ENCODE data around the gene TRPV4. TPM values are rescaled to one million over a fixed set of nuclear protein-coding genes. Genes with fewer than 3 reads are reported as not detected.

The TRPV4 gene
- polyA plus RNA-seq, 2 donors: 6.7 to 10.7 TPM

DNA sequence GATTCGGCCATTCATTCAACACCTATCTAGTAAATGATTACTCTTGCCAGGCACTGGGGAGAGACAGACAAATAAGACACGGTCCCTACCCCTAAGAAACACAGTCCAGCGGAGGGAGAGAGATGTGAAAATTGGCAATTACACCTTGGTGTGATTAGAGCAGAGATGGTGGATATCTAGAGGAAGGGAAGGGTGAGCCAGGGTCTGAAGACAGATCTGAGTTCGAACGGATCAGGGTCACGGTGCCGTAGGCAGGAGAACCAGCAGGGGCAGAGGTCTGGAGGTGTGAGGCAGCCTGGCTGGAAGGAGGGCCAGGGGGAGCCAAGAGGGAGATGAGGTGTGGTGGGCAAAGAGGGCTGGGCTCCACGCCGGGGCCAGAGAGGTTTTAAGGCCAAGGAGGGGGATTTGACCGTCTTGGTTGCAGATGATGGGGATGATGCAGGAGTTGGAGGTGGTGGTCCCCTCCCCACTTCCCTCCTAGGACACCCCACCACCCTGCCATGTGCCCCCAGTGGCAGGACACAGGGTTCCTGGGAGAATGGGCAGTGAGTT lies 92.4 kb downstream of the TRPV4 start:
- no peak overlapping the region for H3K4me3 ChIP-seq (ENCODE audit: low read depth in 1 of 2, low read length in 2 of 2)
- H3K27ac ChIP-seq (ENCODE audit: low read depth in 2 of 2, low read length in 1 of 2): no peak overlapping the region
- no peaks in the 10 kb centered on the region for H3K36me3 ChIP-seq (ENCODE audit: control insufficient read depth in 2 of 2, insufficient read depth in 2 of 2, low read length in 1 of 2)
- H3K4me1 ChIP-seq (ENCODE audit: control insufficient read depth in 2 of 2, insufficient read depth in 2 of 2, low read length in 1 of 2): no peaks in the 10 kb centered on the region
- H3K9me3 ChIP-seq (ENCODE audit: control insufficient read depth in 2 of 2, insufficient read depth in 1 of 2, low read depth in 1 of 2, low read length in 1 of 2): peaks cover 0 to 3% of the 10 kb centered on the region in 2 donors
- H3K27me3 ChIP-seq (ENCODE audit: control insufficient read depth in 1 of 2, insufficient read depth in 2 of 2, low read length in 2 of 2): no peaks in the 10 kb centered on the region
- WGBS, 2 donors: 84 to 90% methylated on average over 10 of the region's 10 CpGs

DNA sequence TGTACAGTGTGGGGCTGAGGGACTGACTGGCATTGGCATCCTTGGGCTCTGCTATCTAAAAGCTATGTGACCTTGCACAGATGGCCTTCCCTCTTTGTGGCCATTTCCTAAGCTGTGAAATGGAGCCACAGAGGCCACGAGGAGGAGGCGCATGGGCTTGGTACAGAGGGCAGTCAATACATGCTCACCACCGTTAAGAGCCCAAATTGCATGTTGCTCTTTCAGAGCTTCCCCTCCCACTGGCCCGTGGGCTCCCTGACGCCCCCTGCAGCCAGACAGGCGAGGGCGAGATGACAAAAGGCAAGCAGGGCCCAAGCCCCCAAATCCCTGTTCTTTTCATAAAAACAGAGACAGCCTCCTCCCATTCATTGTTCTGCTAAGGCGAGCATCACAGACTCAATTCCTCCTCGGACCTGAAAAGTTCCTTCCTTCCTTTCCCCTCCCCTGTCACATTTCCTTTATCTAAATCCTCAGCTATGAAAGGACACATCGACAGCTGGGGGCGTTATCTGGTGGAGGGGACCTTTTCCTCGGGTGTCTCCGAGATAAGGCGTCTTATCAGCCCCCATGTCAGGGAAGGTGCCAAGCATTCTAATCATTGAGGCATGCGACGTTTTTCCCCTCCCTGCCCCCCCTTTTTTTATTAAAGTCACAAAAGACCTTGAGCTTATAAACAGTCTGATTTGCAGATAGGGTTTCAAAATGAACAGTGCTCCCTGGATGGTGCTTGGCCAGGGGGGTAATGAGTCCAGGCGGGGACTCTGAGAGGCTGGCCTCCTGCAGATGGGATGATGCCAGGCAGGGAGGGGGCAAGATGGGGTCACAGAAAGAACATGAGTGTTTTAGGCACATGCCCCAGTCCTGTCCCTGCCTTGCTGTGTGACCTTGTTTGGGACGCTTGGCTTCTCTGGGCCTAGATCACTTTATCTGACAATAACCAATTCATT lies 93.2 kb downstream of the TRPV4 start:
- no peak overlapping the region for H3K4me3 ChIP-seq (ENCODE audit: low read depth in 1 of 2, low read length in 2 of 2)
- H3K9me3 ChIP-seq (ENCODE audit: control insufficient read depth in 2 of 2, insufficient read depth in 1 of 2, low read depth in 1 of 2, low read length in 1 of 2): peaks cover 0 to 3% of the 10 kb centered on the region in 2 donors
- no peak overlapping the region for H3K27ac ChIP-seq (ENCODE audit: low read depth in 2 of 2, low read length in 1 of 2)
- no peaks in the 10 kb centered on the region for H3K27me3 ChIP-seq (ENCODE audit: control insufficient read depth in 1 of 2, insufficient read depth in 2 of 2, low read length in 2 of 2)
- H3K4me1 ChIP-seq (ENCODE audit: control insufficient read depth in 2 of 2, insufficient read depth in 2 of 2, low read length in 1 of 2): no peaks in the 10 kb centered on the region
- 43 to 50% methylated on average over 18 of the region's 18 CpGs for WGBS, 2 donors
- H3K36me3 ChIP-seq (ENCODE audit: control insufficient read depth in 2 of 2, insufficient read depth in 2 of 2, low read length in 1 of 2): no peaks in the 10 kb centered on the region

DNA sequence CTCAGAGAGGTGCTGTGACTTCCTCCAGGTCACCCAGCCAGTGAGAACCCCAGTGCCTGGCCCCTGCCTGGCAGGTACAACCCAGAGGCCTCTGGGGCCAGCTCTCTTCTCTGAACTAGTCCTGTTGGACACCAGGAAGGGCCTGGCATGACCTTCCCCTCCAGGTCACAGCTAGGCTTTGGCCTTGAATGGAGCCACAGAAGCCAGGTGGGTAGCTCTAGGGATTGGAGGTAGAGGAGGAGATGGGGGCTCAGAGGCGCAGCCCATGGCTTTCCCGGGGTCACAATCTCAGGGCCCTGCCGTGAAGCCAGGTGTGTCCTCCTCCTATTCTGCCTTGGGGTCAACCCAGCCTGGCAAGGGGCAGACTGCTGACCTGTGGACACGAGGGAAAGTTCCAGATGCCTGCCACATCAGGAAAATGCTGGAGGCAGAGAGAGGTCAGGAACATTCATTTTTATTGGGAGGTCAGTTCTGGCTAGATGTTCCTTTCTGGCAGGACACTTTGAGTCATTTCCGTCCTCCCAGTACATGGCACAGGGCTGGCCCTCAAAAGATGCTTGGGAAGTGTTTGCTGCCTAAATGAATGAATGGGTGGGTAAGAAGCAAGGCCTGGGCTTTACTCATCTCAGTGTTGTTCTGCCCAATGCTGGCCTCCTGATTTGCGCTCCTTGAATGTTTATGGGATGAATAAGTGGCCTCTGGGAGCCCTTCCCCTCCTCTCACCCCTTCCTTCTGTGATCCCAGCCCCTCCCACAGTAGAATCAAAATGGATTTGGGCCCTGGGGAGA lies 94.1 kb downstream of the TRPV4 start:
- Histone ChIP-seq H3K4me1 (ENCODE audit: control insufficient read depth in 2 of 2, insufficient read depth in 2 of 2, low read length in 1 of 2) (no peaks in the 10 kb centered on the region), H3K9me3 (ENCODE audit: control insufficient read depth in 2 of 2, insufficient read depth in 1 of 2, low read depth in 1 of 2, low read length in 1 of 2) (peaks cover 0 to 3% of the 10 kb centered on the region in 2 donors), H3K27ac (ENCODE audit: low read depth in 2 of 2, low read length in 1 of 2) (no peak overlapping the region), H3K27me3 (ENCODE audit: control insufficient read depth in 1 of 2, insufficient read depth in 2 of 2, low read length in 2 of 2) (no peaks in the 10 kb centered on the region), H3K4me3 (ENCODE audit: low read depth in 1 of 2, low read length in 2 of 2) (no peak overlapping the region), H3K36me3 (ENCODE audit: control insufficient read depth in 2 of 2, insufficient read depth in 2 of 2, low read length in 1 of 2) (no peaks in the 10 kb centered on the region)
- WGBS, 2 donors: 84 to 88% methylated on average over 6 of the region's 6 CpGs

DNA sequence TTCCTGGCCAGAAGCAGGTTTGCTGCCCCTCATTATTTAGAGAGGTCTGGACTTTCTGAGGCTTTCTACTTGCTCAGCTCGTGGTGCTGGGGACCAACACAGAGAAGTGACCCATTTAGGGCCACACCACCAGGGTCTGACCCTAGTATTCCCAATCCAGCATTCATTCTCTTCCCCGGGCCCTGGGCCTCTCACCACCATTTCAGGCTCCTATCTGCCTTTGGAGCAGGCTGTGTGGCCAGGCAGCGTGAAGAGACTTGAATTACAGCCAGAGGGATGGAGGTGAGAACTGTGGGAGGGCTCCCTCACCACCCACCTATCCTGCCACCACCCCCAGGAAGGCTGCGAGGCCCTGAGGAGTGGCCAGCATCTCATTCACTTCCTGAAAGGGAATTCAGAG lies 95.0 kb downstream of the TRPV4 start:
- Histone ChIP-seq H3K4me1 (ENCODE audit: control insufficient read depth in 2 of 2, insufficient read depth in 2 of 2, low read length in 1 of 2) (no peaks in the 10 kb centered on the region), H3K4me3 (ENCODE audit: low read depth in 1 of 2, low read length in 2 of 2) (no peak overlapping the region), H3K9me3 (ENCODE audit: control insufficient read depth in 2 of 2, insufficient read depth in 1 of 2, low read depth in 1 of 2, low read length in 1 of 2) (peaks cover 0 to 3% of the 10 kb centered on the region in 2 donors), H3K36me3 (ENCODE audit: control insufficient read depth in 2 of 2, insufficient read depth in 2 of 2, low read length in 1 of 2) (no peaks in the 10 kb centered on the region), H3K27me3 (ENCODE audit: control insufficient read depth in 1 of 2, insufficient read depth in 2 of 2, low read length in 2 of 2) (no peaks in the 10 kb centered on the region), H3K27ac (ENCODE audit: low read depth in 2 of 2, low read length in 1 of 2) (no peak overlapping the region)
- 61 to 62% methylated on average over 4 of the region's 4 CpGs for WGBS, 2 donors

DNA sequence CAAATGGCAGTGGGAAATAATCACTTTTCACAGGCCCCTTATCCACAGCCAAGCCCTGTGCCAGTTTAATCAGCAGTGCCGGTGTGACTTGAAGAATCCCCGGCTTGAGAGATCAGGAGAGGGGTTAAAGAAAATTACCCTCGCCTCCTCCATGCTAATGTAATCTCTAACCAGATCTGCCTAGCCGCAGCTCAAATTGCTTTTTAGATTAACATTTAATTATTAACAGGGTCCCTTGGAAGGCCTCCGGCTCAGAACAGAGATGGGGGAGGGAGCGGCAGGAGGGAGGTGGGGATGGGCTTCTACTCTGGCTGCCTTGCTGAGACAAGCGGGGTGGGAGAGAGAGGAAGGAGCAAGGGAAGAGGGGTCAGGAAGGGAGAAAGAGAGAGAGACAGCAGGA lies 95.6 kb downstream of the TRPV4 start:
- H3K27me3 ChIP-seq (ENCODE audit: control insufficient read depth in 1 of 2, insufficient read depth in 2 of 2, low read length in 2 of 2): no peaks in the 10 kb centered on the region
- H3K4me3 ChIP-seq (ENCODE audit: low read depth in 1 of 2, low read length in 2 of 2): no peak overlapping the region
- H3K9me3 ChIP-seq (ENCODE audit: control insufficient read depth in 2 of 2, insufficient read depth in 1 of 2, low read depth in 1 of 2, low read length in 1 of 2): peaks cover 0 to 3% of the 10 kb centered on the region in 2 donors
- 69 to 76% methylated on average over 7 of the region's 7 CpGs for WGBS, 2 donors
- no peaks in the 10 kb centered on the region for H3K36me3 ChIP-seq (ENCODE audit: control insufficient read depth in 2 of 2, insufficient read depth in 2 of 2, low read length in 1 of 2)
- H3K27ac ChIP-seq (ENCODE audit: low read depth in 2 of 2, low read length in 1 of 2): no peak overlapping the region
- no peaks in the 10 kb centered on the region for H3K4me1 ChIP-seq (ENCODE audit: control insufficient read depth in 2 of 2, insufficient read depth in 2 of 2, low read length in 1 of 2)

DNA sequence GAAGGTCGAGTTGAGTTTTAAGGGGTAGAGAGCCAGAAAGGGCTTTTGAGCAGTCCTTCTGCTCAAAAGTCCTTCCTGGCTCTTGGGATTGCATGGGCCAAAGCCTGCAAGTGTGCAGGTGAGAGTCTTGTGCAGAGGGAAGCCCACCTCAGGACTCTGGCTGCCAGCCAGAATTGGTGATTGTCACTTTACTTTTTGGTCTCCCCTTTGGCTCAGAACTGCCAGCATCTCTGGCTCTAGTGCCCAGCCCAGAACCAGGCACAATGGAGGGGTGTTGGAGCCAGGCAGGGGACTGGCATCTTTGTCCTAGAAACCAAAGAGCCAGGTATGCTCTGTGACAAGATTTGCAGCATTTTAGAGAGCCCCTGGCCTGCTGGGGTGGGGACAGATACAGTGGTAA lies 96.1 kb downstream of the TRPV4 start:
- H3K27me3 ChIP-seq (ENCODE audit: control insufficient read depth in 1 of 2, insufficient read depth in 2 of 2, low read length in 2 of 2): no peaks in the 10 kb centered on the region
- H3K4me1 ChIP-seq (ENCODE audit: control insufficient read depth in 2 of 2, insufficient read depth in 2 of 2, low read length in 1 of 2): no peaks in the 10 kb centered on the region
- WGBS, 2 donors: 26% methylated on average over 1 of the region's 1 CpG
- peaks cover 0 to 3% of the 10 kb centered on the region in 2 donors for H3K9me3 ChIP-seq (ENCODE audit: control insufficient read depth in 2 of 2, insufficient read depth in 1 of 2, low read depth in 1 of 2, low read length in 1 of 2)
- H3K36me3 ChIP-seq (ENCODE audit: control insufficient read depth in 2 of 2, insufficient read depth in 2 of 2, low read length in 1 of 2): no peaks in the 10 kb centered on the region
- no peak overlapping the region for H3K4me3 ChIP-seq (ENCODE audit: low read depth in 1 of 2, low read length in 2 of 2)
- no peak overlapping the region for H3K27ac ChIP-seq (ENCODE audit: low read depth in 2 of 2, low read length in 1 of 2)

DNA sequence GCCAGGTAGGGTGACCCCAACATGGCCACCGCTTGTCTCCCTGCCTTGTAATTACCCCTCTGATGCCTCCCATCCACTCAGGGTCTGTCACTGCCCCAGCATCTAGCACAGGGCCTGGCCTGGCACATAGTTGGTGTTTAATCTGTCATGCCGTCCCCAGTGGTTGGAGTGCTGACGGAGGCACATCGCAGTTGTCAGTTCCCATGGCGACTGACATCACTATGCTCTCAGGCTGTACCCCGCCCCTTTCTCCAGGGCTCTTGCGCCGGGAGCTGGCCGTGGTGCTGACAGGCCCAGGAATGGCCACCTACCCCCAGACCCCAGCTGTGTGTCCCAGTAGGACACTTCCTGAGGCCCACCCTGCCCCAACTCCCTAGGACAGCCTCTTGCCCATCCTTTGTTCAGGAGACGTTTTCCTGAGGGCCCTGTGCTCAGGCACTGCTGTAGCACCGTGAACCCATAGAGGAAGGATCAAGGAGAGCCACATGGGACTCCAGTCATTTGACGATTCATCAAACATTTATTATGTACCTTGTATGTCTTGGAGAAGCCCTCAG lies 96.6 kb downstream of the TRPV4 start:
- Histone ChIP-seq H3K27ac (ENCODE audit: low read depth in 2 of 2, low read length in 1 of 2) (no peak overlapping the region), H3K4me3 (ENCODE audit: low read depth in 1 of 2, low read length in 2 of 2) (no peak overlapping the region), H3K36me3 (ENCODE audit: control insufficient read depth in 2 of 2, insufficient read depth in 2 of 2, low read length in 1 of 2) (no peaks in the 10 kb centered on the region), H3K4me1 (ENCODE audit: control insufficient read depth in 2 of 2, insufficient read depth in 2 of 2, low read length in 1 of 2) (no peaks in the 10 kb centered on the region), H3K27me3 (ENCODE audit: control insufficient read depth in 1 of 2, insufficient read depth in 2 of 2, low read length in 2 of 2) (no peaks in the 10 kb centered on the region), H3K9me3 (ENCODE audit: control insufficient read depth in 2 of 2, insufficient read depth in 1 of 2, low read depth in 1 of 2, low read length in 1 of 2) (peaks cover 0 to 3% of the 10 kb centered on the region in 2 donors)
- WGBS, 2 donors: 38 to 41% methylated on average over 12 of the region's 12 CpGs

DNA sequence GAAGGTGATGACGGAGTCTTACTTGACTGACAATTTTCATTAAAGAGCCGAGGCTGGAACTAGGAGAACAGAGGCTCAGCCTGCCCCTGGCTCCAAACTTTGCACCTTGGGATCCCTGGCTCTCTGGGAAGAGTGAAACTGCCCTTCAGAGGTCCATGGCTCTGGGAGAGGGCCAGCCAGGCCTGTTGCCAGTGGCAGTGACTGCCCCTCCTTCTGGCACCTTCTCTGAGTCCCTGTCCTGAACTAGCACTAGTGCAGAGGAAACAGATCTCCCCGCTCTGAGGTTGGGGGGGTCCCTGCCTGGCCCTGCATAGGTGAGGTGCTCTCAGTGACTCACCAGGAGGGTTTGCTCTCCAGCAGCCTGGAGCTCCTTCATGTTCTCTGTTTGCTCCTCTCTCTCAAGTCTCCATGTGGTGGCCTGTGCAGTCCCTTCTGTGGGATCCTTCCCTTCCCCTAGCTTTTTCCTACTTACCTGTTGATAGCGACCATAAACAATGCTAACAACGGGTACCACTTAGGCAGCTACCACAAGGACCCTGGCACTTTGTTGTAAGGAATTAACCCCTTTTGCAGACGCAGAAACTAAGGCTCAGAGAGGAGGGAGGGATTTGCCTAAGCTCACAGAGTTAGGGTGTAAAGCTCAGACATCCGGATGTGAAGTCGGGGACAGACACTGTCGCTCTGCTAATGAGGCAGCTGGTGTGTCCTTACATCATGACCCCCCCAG lies 97.2 kb downstream of the TRPV4 start:
- WGBS, 2 donors: 60 to 65% methylated on average over 9 of the region's 9 CpGs
- no peak overlapping the region for H3K4me3 ChIP-seq (ENCODE audit: low read depth in 1 of 2, low read length in 2 of 2)
- peaks cover 0 to 3% of the 10 kb centered on the region in 2 donors for H3K9me3 ChIP-seq (ENCODE audit: control insufficient read depth in 2 of 2, insufficient read depth in 1 of 2, low read depth in 1 of 2, low read length in 1 of 2)
- no peak overlapping the region for H3K27ac ChIP-seq (ENCODE audit: low read depth in 2 of 2, low read length in 1 of 2)
- H3K36me3 ChIP-seq (ENCODE audit: control insufficient read depth in 2 of 2, insufficient read depth in 2 of 2, low read length in 1 of 2): no peaks in the 10 kb centered on the region
- no peaks in the 10 kb centered on the region for H3K27me3 ChIP-seq (ENCODE audit: control insufficient read depth in 1 of 2, insufficient read depth in 2 of 2, low read length in 2 of 2)
- no peaks in the 10 kb centered on the region for H3K4me1 ChIP-seq (ENCODE audit: control insufficient read depth in 2 of 2, insufficient read depth in 2 of 2, low read length in 1 of 2)

DNA sequence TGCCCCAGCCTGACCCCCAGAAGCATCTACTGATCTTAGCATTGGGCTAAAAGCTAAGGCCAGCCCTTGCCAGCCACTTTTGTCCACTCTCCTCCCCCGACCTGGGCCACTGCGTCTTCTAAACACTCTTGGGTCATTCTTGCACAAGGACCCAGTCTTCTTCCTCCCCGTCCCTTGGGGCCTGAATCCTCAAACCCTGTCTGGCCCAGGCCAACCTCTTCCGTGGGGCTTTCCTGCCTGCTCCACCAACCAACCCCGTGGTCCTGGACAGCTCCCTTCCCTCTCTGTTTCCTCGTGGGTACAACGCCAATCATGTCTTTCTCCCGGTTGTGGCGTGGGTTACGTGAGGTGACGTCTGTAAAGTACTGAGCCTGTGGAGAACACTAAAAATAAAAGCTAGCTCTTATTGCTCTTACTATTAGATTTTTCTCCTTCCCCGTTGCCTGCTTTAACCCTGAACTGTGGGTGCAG lies 98.1 kb downstream of the TRPV4 start:
- Histone ChIP-seq H3K27me3 (ENCODE audit: control insufficient read depth in 1 of 2, insufficient read depth in 2 of 2, low read length in 2 of 2) (no peaks in the 10 kb centered on the region), H3K9me3 (ENCODE audit: control insufficient read depth in 2 of 2, insufficient read depth in 1 of 2, low read depth in 1 of 2, low read length in 1 of 2) (peaks cover 0 to 3% of the 10 kb centered on the region in 2 donors), H3K36me3 (ENCODE audit: control insufficient read depth in 2 of 2, insufficient read depth in 2 of 2, low read length in 1 of 2) (no peaks in the 10 kb centered on the region), H3K27ac (ENCODE audit: low read depth in 2 of 2, low read length in 1 of 2) (no peak overlapping the region), H3K4me1 (ENCODE audit: control insufficient read depth in 2 of 2, insufficient read depth in 2 of 2, low read length in 1 of 2) (no peaks in the 10 kb centered on the region), H3K4me3 (ENCODE audit: low read depth in 1 of 2, low read length in 2 of 2) (no peak overlapping the region)
- 66 to 69% methylated on average over 12 of the region's 12 CpGs for WGBS, 2 donors
